HG03095 (cell line): ENCODE results near the gene ALPG.
"Not testable (repeated sequence)": the region's sequence is repeated elsewhere in the genome, so short reads cannot be mapped to it uniquely, and the experiment has no call there.

Experiments used
- ATAC-seq: cut with Tn5 transposase; IDR thresholded peaks from one replicate; pipeline ENCODE4 v1.9.1; 2021; ENCODE audit warnings: moderate library complexity; ENCODE audit not compliant: unreplicated experiment

Gene ALPG

GRCh38 chr2:232406556-232407310, at the start of gene ALPG:
ALPG (plus strand) TSS chr2:232406844; CDS start chr2:232406895, 51 bp downstream.
- ATAC-seq: no peak

GRCh38 chr2:232361646-232362045, 45.0 kb upstream of the ALPG start:
- no peak for ATAC-seq

GRCh38 chr2:232362174-232362900, 44.3 kb upstream of the ALPG start:
- no peak for ATAC-seq

- not testable (repeated sequence) for ATAC-seq
Measured at GRCh38 chr2:232363064-232363783, 43.4 kb upstream of the ALPG start.

- ATAC-seq: no peak
Measured at GRCh38 chr2:232363784-232364615, 42.6 kb upstream of the ALPG start.

- ATAC-seq: not testable (repeated sequence)
Measured at GRCh38 chr2:232364806-232365594, 41.6 kb upstream of the ALPG start.

- no peak for ATAC-seq
Measured at GRCh38 chr2:232365621-232366321, 40.9 kb upstream of the ALPG start.

GRCh38 chr2:232366461-232366860, 40.2 kb upstream of the ALPG start:
- ATAC-seq: not testable (repeated sequence)

GRCh38 chr2:232367016-232367415, 39.6 kb upstream of the ALPG start:
- no peak for ATAC-seq

- no peak for ATAC-seq
Measured at GRCh38 chr2:232367591-232368233, 38.9 kb upstream of the ALPG start.

GRCh38 chr2:232368311-232368731, 38.3 kb upstream of the ALPG start:
- ATAC-seq: no peak

- ATAC-seq: no peak
Measured at GRCh38 chr2:232369126-232369951, 37.3 kb upstream of the ALPG start.

- ATAC-seq: not testable (repeated sequence)
Measured at GRCh38 chr2:232370007-232370406, 36.6 kb upstream of the ALPG start.

GRCh38 chr2:232372231-232373208, 34.1 kb upstream of the ALPG start:
- no peak for ATAC-seq

- ATAC-seq: no peak
Measured at GRCh38 chr2:232374356-232374755, 32.3 kb upstream of the ALPG start.

- ATAC-seq: no peak
Measured at GRCh38 chr2:232375164-232375563, 31.5 kb upstream of the ALPG start.

GRCh38 chr2:232376260-232376659, 30.4 kb upstream of the ALPG start:
- ATAC-seq: no peak
